Body of pancreas (tissue), 4 donors: ENCODE measurements around the gene SLC6A2.

ENCODE experiments used
- CTCF ChIP-seq, 7 experiments: fragments of 450-650 bp in 4 of 7; fragments of 200-600 bp in 3 of 7; sonication (generic) in 3 of 7; IDR thresholded peaks; one replicate each; pipeline ENCODE4 v1.5.1; 2016 to 2019; ENCODE audit warnings: antibody characterized with exemption in 7 of 7
- POLR2A ChIP-seq, 3 donors: fragments of 450-650 bp; IDR thresholded peaks; one replicate each; pipeline ENCODE4 v1.6.1; 2016; ENCODE audit warnings: antibody characterized with exemption in 3 of 3, mild to moderate bottlenecking in 2 of 3

GRCh38 chr16:55662644-55663031, 6.8 kb downstream of the SLC6A2 start:
- TF ChIP-seq CTCF (IDR thresholded peaks at IDR 0.05) (no peak), POLR2A (IDR thresholded peaks at IDR 0.05) (no peak)
